Activated CD4-positive, alpha-beta T cell treated with anti-CD3 and anti-CD28 coated beads for 36 hours (primary cell): Measurements from ENCODE around the gene NEIL1. TPM values are rescaled to one million over a fixed set of nuclear protein-coding genes. Genes with fewer than 3 reads are reported as not detected.
"Not testable (repeated sequence)": the region's sequence is repeated elsewhere in the genome, so short reads cannot be mapped to it uniquely, and the experiment has no call there.

ENCODE experiments used
- ATAC-seq: fragments of 200-7000 bp; cut with Tn5 transposase; one replicate; pipeline ENCODE4 v1.10.0; 2021; ENCODE audit warnings: mild to moderate bottlenecking, moderate library complexity
- CTCF ChIA-PET: fragments of 350-600 bp; sonication (Branson Sonifier 250); formaldehyde crosslinking; loops from one replicate; lab custom pipeline; 2021; ENCODE audit warnings: antibody characterized with exemption; lab: Charles Lee
- POLR2A ChIA-PET: fragments of 350-600 bp; sonication (Branson Sonifier 250); formaldehyde crosslinking; loops from one replicate; lab custom pipeline; 2021; ENCODE audit warnings: antibody characterized with exemption, inconsistent platforms; lab: Charles Lee
- DNase-seq: peaks from one replicate; pipeline ENCODE4 v3.0.0-alpha.2; 2020
- H3K27ac Mint-ChIP-seq: one replicate; pipeline ENCODE4 v1.8.0; 2021; ENCODE audit warnings: mixed read lengths
- H3K27me3 Mint-ChIP-seq: one replicate; pipeline ENCODE4 v1.8.0; 2021; ENCODE audit warnings: mixed read lengths
- H3K36me3 Mint-ChIP-seq: one replicate; pipeline ENCODE4 v1.8.0; 2021; ENCODE audit warnings: low read depth, mixed read lengths
- H3K4me1 Mint-ChIP-seq: one replicate; pipeline ENCODE4 v1.8.0; 2021; ENCODE audit warnings: mixed read lengths
- H3K4me3 Mint-ChIP-seq: one replicate; pipeline ENCODE4 v1.8.0; 2021; ENCODE audit warnings: mild to moderate bottlenecking, moderate library complexity, mixed read lengths
- H3K9me3 Mint-ChIP-seq: one replicate; pipeline ENCODE4 v1.8.0; 2021; ENCODE audit warnings: low read depth, mixed read lengths
- intact Hi-C, 2 experiments: fragments of 100-400 bp; cut with DNase I in 1 of 2; cut with micrococcal nuclease in 1 of 2; formaldehyde crosslinking; loops; one replicate each; pipeline versions ENCODE4 v1.14.2 to v1.15.1; 2022 to 2024; cut with DNase I, micrococcal nuclease
- total RNA-seq, 2 experiments: library from RNA; stranded (reverse); gene quantifications; one replicate each; pipeline ENCODE4 v1.2.3, GENCODE V29; 2021

NEIL1 gene
- total RNA-seq, 2 experiments from 2014 or later: 6.5 to 6.9 TPM

DNA sequence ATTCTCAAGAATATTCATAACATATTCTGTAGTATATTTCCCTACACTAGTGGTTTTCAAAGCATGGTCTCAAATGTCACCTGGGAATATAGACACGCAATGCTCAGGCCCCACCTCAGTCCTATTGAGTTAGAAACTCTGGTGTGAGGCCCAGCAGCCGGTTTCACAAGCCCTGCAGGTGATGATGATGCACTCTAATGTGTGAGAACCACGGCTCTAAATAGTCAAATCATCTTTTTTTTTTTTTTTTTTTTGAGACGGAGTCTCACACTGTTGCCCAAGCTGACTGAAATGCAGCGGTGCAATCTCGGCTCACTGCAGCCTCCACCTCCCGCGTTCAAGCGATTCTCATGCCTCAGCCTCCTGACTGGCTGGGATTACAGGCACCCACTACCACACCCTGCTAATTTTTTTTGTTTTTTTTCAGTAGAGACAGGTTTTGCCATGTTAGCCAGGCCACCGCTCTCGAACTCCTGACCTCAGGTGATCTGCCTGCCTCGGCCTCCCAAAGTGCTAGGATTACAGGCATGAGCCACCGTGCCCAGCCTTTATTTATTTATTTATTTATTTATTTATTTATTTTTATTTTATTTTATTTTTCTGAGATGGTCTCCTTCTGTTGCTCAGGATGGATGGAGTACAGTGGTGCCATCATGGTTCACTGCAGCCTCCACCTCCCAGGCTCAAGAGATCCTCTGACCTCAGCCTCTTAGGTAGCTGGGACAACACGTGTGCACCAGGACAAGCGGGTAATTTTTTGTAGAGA lies 13.0 kb upstream of the NEIL1 start:
- POLR2A ChIA-PET, intact Hi-C loops, ATAC-seq: not testable (repeated sequence)

DNA sequence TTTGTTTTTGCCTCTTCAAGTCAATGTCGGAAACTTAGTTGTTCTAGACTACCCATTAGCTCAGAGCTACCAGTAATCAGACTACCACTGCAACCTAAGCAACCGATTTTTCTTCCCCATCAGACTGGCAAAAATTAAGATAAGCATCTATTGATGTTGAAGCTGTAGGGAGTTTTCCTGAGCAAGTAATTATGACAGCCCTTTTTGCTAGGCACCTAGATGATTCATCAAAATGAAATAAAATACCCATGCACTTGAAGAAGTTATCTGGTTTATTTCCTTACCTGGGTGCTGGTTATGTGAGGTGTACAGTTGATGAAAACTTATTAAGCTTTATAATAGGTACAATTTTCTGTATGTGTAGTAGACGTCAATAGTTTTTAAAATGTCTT lies 11.5 kb upstream of the NEIL1 start:
- Mint-ChIP-seq H3K36me3 (peaks cover 6% of the 10 kb centered on the region), H3K9me3 (no peaks in the 10 kb centered on the region), H3K27ac (peak overlapping the region; percentile 88), H3K4me3 (peak overlapping the region; percentile 94), H3K4me1 (peaks cover 12% of the 10 kb centered on the region), H3K27me3 (no peaks in the 10 kb centered on the region)
- POLR2A ChIA-PET: no interaction called here
- ATAC-seq (no peak), DNase-seq (no peak)
- CTCF ChIA-PET: interaction anchor here (2.1 kb wide), 1 partner anchor 32 kb away, joined by 10 read pairs; no protein-coding TSS in a partner anchor
- intact Hi-C loops: loop anchor here in 1 of 2 experiments (1.0 kb wide), 2 partner anchors 134 to 312 kb away; partner anchors contain the start of genes C15orf39 and PPCDC

More for the DNA sequence above, 13.0 kb upstream of the NEIL1 start:
- CTCF ChIA-PET: interaction anchor here (2.1 kb wide), 1 partner anchor 34 kb away, joined by 10 read pairs; no protein-coding TSS in a partner anchor
- H3K4me1 Mint-ChIP-seq: peaks cover 12% of the 10 kb centered on the region
- not testable (repeated sequence) for H3K9me3 Mint-ChIP-seq, H3K27me3 Mint-ChIP-seq, H3K36me3 Mint-ChIP-seq, DNase-seq, H3K4me3 Mint-ChIP-seq, H3K27ac Mint-ChIP-seq

DNA sequence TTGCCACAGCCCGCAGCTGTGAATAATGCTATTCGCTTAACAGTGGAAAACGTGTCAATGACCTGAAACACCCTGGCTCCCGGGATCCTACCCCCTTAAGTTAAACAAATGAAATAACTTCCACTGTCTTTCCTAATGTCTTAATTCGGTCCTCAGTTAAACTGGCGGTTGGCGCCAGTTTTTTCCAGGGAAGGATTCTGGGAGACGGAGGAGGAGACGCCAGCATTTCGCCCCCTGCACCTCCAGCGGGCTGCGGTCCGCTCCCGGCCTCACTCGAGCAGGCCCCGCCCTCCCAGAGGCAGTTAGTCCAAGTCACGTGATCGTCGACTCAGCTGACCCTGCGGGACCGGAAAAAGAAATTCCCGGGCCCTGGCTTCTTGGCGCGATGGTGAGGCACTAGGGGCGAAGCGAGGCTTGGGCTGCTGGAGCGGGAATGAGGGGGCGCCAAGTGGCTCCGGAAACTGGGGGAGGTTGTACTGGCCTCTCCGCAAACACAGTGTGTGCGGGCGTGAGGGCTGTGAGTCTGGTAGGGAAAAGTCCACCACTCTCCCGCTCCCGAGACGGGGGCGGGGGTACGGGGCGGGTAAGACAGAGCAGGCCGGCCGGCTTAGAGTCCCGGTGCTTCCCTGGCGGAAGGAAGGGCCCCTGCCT lies 11.0 kb upstream of the NEIL1 start, which contains the start of gene COMMD4:
Gene COMMD4 (plus strand): TSS at position 359 of the 651 bp plus-strand sequence. CDS start 27 bp downstream, at position 386.
- Mint-ChIP-seq H3K36me3 (peaks cover 6% of the 10 kb centered on the region), H3K27me3 (no peaks in the 10 kb centered on the region), H3K4me1 (peaks cover 12% of the 10 kb centered on the region), H3K27ac (peak within 1 kb of the TSS; percentile 88), H3K4me3 (peak within 1 kb of the TSS; percentile 94), H3K9me3 (no peaks in the 10 kb centered on the region)
- intact Hi-C loops: loop anchor here in 1 of 2 experiments (1.0 kb wide), 4 partner anchors 32 to 313 kb away; partner anchors contain the start of genes C15orf39, MAN2C1 and PPCDC
- ChIA-PET CTCF (interaction anchor here (0.9 to 2.1 kb wide), 2 partner anchors 32 kb away, joined by 6 to 10 read pairs; no protein-coding TSS in a partner anchor), POLR2A (interaction anchor here (0.7 kb wide), 1 partner anchor 15 kb away, joined by 3 read pairs; no protein-coding TSS in a partner anchor)
- DNase-seq: peak; percentile 95
- peak; percentile 88 for ATAC-seq

DNA sequence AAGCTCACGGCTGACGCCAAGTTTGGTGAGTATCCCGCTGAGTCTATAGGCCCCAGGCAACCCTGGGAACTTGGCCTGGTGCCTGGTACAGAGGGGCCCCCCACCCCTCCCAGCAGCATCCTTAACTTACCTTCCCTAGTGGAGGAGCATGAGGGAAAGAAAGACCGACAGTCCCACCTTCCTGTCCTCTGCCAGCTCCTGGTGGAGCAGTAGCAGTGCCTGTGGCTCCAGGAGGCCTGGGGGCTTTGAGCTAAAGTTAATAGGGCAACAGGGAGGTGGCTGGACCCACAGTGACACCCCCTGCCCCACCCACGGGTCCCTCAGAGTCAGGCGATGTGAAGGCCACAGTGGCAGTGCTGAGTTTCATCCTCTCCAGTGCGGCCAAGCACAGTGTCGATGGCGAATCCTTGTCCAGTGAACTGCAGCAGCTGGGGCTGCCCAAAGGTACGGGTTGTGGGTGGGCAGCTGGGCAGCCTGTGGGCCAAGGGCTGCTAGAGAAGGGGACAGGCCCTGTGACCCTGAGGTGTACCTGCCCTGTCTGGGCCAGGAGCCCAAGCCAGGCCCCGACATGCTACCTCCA lies 8.1 kb upstream of the NEIL1 start:
- no peaks in the 10 kb centered on the region for H3K9me3 Mint-ChIP-seq
- no peaks in the 10 kb centered on the region for H3K27me3 Mint-ChIP-seq
- H3K4me1 Mint-ChIP-seq: peaks cover 12% of the 10 kb centered on the region
- intact Hi-C loops: no loop called here
- ChIA-PET CTCF (interaction anchor here (1.0 kb wide), 1 partner anchor 29 kb away, joined by 3 read pairs; no protein-coding TSS in a partner anchor), POLR2A (no interaction called here)
- DNase-seq: no peak
- no peak overlapping the region for H3K27ac Mint-ChIP-seq
- peaks cover 6% of the 10 kb centered on the region for H3K36me3 Mint-ChIP-seq
- ATAC-seq: no peak
- H3K4me3 Mint-ChIP-seq: no peak overlapping the region

DNA sequence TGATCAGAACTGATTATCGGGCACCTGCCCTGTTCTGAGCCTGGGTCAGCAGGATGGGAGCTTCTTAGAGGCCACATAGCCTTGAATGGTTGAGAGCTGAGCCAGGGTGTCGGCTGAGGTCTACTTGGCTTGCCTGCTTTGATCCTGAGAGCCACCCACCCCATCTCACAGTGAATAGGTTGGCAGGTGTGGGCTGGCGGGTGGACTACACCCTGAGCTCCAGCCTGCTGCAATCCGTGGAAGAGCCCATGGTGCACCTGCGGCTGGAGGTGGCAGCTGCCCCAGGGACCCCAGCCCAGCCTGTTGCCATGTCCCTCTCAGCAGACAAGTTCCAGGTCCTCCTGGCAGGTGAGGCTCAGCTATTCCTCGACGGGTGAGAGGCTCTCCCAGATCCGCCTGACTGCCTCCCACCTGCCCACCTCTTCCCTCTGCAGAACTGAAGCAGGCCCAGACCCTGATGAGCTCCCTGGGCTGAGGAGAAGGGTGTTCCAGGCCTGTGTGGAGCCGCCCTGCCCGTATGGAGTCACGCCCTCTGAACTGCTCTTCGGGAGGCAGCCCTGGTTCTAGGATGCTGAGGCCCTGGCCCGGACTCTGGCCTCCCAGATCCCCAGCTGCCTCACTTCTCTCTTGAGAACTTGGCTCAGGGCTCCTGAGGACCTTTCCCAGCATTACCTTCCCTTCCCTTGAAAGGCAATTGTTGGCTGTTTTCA lies 7.2 kb upstream of the NEIL1 start:
- no peak overlapping the region for H3K27ac Mint-ChIP-seq
- H3K4me1 Mint-ChIP-seq: peaks cover 12% of the 10 kb centered on the region
- intact Hi-C loops: no loop called here
- no peaks in the 10 kb centered on the region for H3K9me3 Mint-ChIP-seq
- H3K4me3 Mint-ChIP-seq: no peak overlapping the region
- POLR2A ChIA-PET: interaction anchor here (0.5 kb wide), 1 partner anchor 304 kb away, joined by 4 read pairs; no protein-coding TSS in a partner anchor
- peaks cover 6% of the 10 kb centered on the region for H3K36me3 Mint-ChIP-seq
- no peak for ATAC-seq
- CTCF ChIA-PET: interaction anchor here (1.0 kb wide), 1 partner anchor 28 kb away, joined by 3 read pairs; no protein-coding TSS in a partner anchor
- DNase-seq: no peak
- no peaks in the 10 kb centered on the region for H3K27me3 Mint-ChIP-seq

DNA sequence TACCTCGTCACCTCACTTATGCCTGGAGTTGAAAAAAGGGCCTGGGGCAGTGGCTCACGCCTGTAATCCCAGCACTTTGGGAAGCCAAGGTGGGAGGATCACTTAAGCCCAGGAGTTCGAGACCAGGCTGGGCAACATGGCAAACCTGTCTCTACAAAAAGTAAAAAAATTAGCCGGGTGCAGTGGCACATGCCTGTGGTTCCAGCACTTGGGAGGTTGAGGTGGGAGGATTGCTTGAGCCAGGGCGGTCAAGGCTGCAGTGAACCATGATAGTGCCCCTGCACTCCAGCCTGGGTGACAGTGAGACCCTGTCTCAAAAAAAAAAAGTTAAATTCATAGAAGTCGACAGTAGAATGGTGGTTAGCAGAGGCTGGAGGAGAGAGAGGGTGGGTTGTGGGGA lies 4.6 kb upstream of the NEIL1 start:
- no peak overlapping the region for H3K27ac Mint-ChIP-seq
- intact Hi-C loops: no loop called here
- peaks cover 6% of the 10 kb centered on the region for H3K36me3 Mint-ChIP-seq
- peaks cover 4% of the 10 kb centered on the region for H3K4me1 Mint-ChIP-seq
- ATAC-seq (no peak), DNase-seq (no peak)
- H3K4me3 Mint-ChIP-seq: no peak overlapping the region
- CTCF ChIA-PET: interaction anchor here (0.7 to 1.1 kb wide), 3 partner anchors 25 to 802 kb away, joined by 3 read pairs; no protein-coding TSS in a partner anchor
- H3K9me3 Mint-ChIP-seq: no peaks in the 10 kb centered on the region
- H3K27me3 Mint-ChIP-seq: peaks cover 5% of the 10 kb centered on the region
- POLR2A ChIA-PET: no interaction called here

DNA sequence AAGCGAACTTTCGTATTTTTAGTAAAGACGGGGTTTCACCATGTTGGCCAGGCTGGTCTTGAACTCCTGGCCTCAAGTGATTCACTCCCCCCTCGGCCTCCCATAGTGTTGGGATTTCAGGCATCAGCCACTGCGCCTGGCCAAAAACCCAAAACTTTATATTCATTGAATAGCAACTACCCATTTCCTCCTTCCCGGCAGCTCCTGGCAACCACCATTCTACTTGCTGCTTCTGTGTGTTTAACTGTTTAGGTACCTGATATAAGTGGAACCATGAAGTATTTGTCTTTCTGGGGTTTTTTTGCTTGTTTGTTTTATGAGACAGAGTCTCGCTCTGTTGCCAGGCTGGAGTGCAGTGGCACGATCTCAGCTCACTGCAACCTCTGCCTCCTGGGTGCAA lies 2.9 kb upstream of the NEIL1 start:
- H3K27ac Mint-ChIP-seq, H3K9me3 Mint-ChIP-seq, H3K36me3 Mint-ChIP-seq, intact Hi-C loops, CTCF ChIA-PET, H3K27me3 Mint-ChIP-seq, H3K4me3 Mint-ChIP-seq, ATAC-seq, POLR2A ChIA-PET, DNase-seq: not testable (repeated sequence)
- H3K4me1 Mint-ChIP-seq: peaks cover 12% of the 10 kb centered on the region

DNA sequence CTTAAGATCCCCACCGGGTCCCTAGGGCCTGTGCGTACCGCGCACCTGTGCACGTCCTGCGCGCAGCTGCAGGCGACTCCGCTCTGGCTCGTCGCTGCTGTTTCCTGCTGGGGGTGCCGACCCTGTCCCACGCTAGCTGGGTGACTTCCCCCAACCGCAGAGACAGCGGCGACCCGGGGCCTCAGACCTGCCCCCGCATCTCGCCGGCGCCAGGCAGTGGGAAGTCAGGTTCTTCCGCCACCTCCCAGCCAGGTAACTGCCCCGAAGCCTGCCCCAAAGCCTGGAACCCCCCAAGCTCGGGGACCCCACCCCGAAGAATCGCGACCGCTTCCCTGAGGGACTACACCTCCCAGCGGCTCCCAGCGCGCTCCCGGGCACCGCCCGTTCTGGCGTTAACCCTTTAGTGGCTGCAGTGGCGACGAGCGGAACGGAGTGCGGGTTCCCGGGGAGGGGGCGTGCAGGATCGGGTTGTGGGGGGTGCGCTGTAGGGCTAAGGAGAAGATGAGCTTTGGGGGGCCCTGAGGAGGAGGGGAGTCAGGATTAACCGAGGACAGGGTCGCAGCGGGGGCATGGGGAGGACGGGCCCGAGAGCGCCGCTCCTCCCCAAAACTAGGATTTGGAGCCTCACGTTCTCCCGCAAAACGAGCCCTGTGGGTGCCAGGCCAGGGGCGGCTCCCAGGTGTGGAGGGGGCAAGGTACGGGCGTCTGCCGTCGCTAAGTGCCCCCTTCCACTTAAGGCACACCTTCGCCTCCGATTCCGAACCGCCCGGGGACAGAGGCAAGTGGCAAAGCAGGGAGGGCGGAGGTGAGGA lies 589 bp downstream of the NEIL1 start:
- POLR2A ChIA-PET: interaction anchor here (1.0 to 2.4 kb wide), 2 partner anchors 10 to 20 kb away, joined by 3 to 8 read pairs; partner anchors contain the start of gene MAN2C1
- peaks cover 32% of the 10 kb centered on the region for H3K4me1 Mint-ChIP-seq
- peaks cover 4% of the 10 kb centered on the region for H3K9me3 Mint-ChIP-seq
- H3K36me3 Mint-ChIP-seq: peaks cover 12% of the 10 kb centered on the region
- intact Hi-C loops: loop anchor here in 1 of 2 experiments (1.0 kb wide), 1 partner anchor 21 kb away; the partner anchor contains the start of gene MAN2C1
- H3K27ac Mint-ChIP-seq: peak overlapping the region; percentile 5
- peak overlapping the region; percentile 70 for H3K4me3 Mint-ChIP-seq
- DNase-seq (peak; percentile 72), ATAC-seq (peak; percentile 57)
- H3K27me3 Mint-ChIP-seq: peaks cover 5% of the 10 kb centered on the region
- CTCF ChIA-PET: interaction anchor here (0.7 kb wide), 1 partner anchor 58 kb away, joined by 3 read pairs; no protein-coding TSS in a partner anchor

DNA sequence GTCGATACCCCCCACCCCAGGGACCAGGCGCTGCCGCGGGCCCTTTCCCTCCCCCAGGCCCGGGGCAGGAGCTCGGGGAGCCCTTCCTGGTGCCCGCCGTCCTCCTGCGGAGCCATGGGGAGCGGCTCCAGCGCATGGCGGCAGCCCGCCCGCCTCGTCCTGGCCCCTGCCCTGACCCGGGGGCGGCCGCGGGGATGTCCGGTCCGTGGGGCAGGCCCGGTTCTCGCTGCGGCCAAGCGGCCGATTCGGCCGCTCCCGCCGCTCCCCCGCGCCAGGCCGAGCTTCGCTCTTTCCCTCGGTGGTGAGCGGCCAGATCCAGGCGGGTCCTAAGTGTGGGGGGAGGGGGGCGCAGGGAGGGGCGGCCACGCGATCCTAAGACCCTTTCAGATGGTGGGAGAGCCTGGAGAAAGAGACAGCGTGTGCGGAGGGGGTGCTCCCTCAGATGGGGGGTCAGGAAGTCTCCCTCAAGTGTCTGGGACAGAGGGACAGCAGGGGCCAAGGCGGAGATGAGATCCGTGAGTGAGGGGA lies 1.3 kb downstream of the NEIL1 start:
- Mint-ChIP-seq H3K4me3 (peak overlapping the region; percentile 70), H3K9me3 (peaks cover 4% of the 10 kb centered on the region), H3K36me3 (peaks cover 12% of the 10 kb centered on the region), H3K27ac (no peak overlapping the region), H3K27me3 (peaks cover 5% of the 10 kb centered on the region), H3K4me1 (peaks cover 32% of the 10 kb centered on the region)
- intact Hi-C loops: no loop called here
- ChIA-PET CTCF (interaction anchor here (0.6 to 0.7 kb wide), 3 partner anchors 58 to 1753 kb away, joined by 3 read pairs; no protein-coding TSS in a partner anchor), POLR2A (interaction anchor here (0.6 to 2.4 kb wide), 2 partner anchors 20 to 159 kb away, joined by 4 to 8 read pairs; partner anchors contain the start of gene MAN2C1)
- DNase-seq (no peak), ATAC-seq (peak; percentile 4)
